Measurements from ENCODE around the gene DRAM1. TPM values are rescaled to one million over a fixed set of nuclear protein-coding genes. Genes with fewer than 3 reads are reported as not detected.

Gene DRAM1
- total and polyA plus RNA-seq, 2 donors (not counting 1 experiment from before 2014, with no cell fraction given): 155 to 184 TPM

GRCh38 chr12:101877806-101878242 lies 444 bp downstream of the DRAM1 start:
- peak; percentile 28 to 36 for DNase-seq (ENCODE audit: low read depth in 2 of 2)
- Histone ChIP-seq H3K79me2 (ENCODE audit: control insufficient read depth, insufficient read depth, low read length) (peaks cover 42% of the 10 kb centered on the region), H3K36me3 (ENCODE audit: control insufficient read depth, insufficient read depth, low read length) (peaks cover 3% of the 10 kb centered on the region), H4K20me1 (ENCODE audit: control insufficient read depth, extremely low read depth, insufficient read depth, low read length) (no peaks in the 10 kb centered on the region), H3K27me3 (ENCODE audit: control insufficient read depth, insufficient read depth, low read length) (no peaks in the 10 kb centered on the region), H2AFZ (ENCODE audit: low read length) (peak overlapping the region; percentile 86), H3K9ac (ENCODE audit: insufficient read depth, low read length) (peak overlapping the region; percentile 95), H3K4me2 (ENCODE audit: extremely low read depth, insufficient read depth, low read length) (peak overlapping the region; percentile 85), H3K9me3 (ENCODE audit: control insufficient read depth, insufficient read depth, low read depth, low read length) (no peaks in the 10 kb centered on the region), H3K4me1 (ENCODE audit: control insufficient read depth, extremely low read depth, insufficient read depth, low read length) (peaks cover 2% of the 10 kb centered on the region), H3K27ac (ENCODE audit: insufficient read depth, low read length) (peak overlapping the region; percentile 95), H3K4me3 (replicated peaks in 1 of 4; ENCODE audit: control extremely low read depth in 1 of 4, insufficient read depth in 1 of 4, low read depth in 3 of 4, low read length in 4 of 4) (peak overlapping the region; percentile 90 to 100 (median 95))
- TF ChIP-seq CTCF (conservative IDR thresholded peaks at IDR 0.05 in 1 of 2, IDR thresholded peaks at IDR 0.05 in 1 of 2; ENCODE audit: low read depth in 1 of 2, low read length in 2 of 2) (no peak), EZH2 (IDR thresholded peaks at IDR 0.05; ENCODE audit: low read length, missing control alignments) (no peak)

DNA sequence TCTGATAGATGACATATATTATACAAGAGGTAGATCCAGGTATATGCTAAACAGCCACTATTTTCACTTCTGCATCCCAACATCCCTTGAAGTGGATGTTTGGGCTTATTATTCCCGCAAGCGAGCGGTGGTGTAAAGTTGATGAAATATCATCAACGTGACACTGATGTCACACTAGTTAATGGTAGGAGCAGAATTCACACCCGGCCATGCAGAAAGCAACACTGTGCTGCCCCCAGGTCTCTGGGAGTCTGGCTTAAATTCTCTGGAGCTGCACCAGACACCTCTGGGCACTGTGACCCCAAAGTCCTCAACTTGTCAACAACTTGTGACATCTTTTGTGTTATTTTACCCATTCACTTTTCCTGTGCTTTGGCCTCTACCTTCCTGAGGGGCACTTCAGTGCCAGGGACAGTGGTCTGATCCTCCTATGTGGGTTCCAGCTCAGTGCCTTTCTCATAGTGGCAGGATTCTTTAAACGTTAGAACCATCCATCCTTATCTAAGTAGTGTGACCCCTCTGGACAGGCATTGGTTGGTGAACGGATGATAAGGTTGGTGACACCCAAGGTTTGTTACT lies 952 bp downstream of the DRAM1 start:
- H3K27ac ChIP-seq (ENCODE audit: insufficient read depth, low read length): peak overlapping the region; percentile 95

DNA sequence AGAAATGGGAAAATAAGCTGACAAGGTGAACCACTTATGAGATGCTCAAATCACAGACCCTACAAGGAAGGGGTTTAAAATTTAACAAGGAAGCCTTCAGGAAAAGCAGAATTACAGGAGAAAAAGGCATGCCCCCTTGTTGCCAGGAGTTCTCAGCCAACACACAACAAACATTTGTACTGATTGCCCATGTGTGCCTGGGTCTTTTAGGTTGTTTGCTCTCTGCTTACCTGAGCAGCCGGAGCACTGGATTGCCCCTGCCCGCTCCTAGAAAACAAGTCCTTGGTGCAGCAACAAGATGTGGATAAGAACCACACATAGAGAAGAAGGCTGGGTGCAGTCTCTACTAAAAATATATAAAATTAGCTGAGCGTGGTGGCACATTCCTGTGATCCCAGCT lies 3.4 kb downstream of the DRAM1 start:
- Histone ChIP-seq H3K9ac (ENCODE audit: insufficient read depth, low read length) (no peak overlapping the region), H3K79me2 (ENCODE audit: control insufficient read depth, insufficient read depth, low read length) (peaks cover 47% of the 10 kb centered on the region), H2AFZ (ENCODE audit: low read length) (no peak overlapping the region), H4K20me1 (ENCODE audit: control insufficient read depth, extremely low read depth, insufficient read depth, low read length) (no peaks in the 10 kb centered on the region), H3K4me2 (ENCODE audit: extremely low read depth, insufficient read depth, low read length) (no peak overlapping the region), H3K36me3 (ENCODE audit: control insufficient read depth, insufficient read depth, low read length) (peaks cover 3% of the 10 kb centered on the region), H3K27ac (ENCODE audit: insufficient read depth, low read length) (no peak overlapping the region), H3K9me3 (ENCODE audit: control insufficient read depth, insufficient read depth, low read depth, low read length) (no peaks in the 10 kb centered on the region), H3K27me3 (ENCODE audit: control insufficient read depth, insufficient read depth, low read length) (no peaks in the 10 kb centered on the region), H3K4me3 (replicated peaks in 1 of 4; ENCODE audit: control extremely low read depth in 1 of 4, insufficient read depth in 1 of 4, low read depth in 3 of 4, low read length in 4 of 4) (peak overlapping the region in 1 of 4 experiments; percentile 18), H3K4me1 (ENCODE audit: control insufficient read depth, extremely low read depth, insufficient read depth, low read length) (no peaks in the 10 kb centered on the region)
- no peak for TF ChIP-seq CTCF (conservative IDR thresholded peaks at IDR 0.05 in 1 of 2, IDR thresholded peaks at IDR 0.05 in 1 of 2; ENCODE audit: low read depth in 1 of 2, low read length in 2 of 2)
- TF ChIP-seq EZH2 (IDR thresholded peaks at IDR 0.05; ENCODE audit: low read length, missing control alignments): no peak
- no peak for DNase-seq (ENCODE audit: low read depth in 2 of 2)

More for the DNA sequence above, 952 bp downstream of the DRAM1 start:
- H3K4me3 ChIP-seq (replicated peaks in 1 of 4; ENCODE audit: control extremely low read depth in 1 of 4, insufficient read depth in 1 of 4, low read depth in 3 of 4, low read length in 4 of 4): peak overlapping the region; percentile 90 to 100 (median 95)
- H4K20me1 ChIP-seq (ENCODE audit: control insufficient read depth, extremely low read depth, insufficient read depth, low read length): no peaks in the 10 kb centered on the region
- H3K9ac ChIP-seq (ENCODE audit: insufficient read depth, low read length): peak overlapping the region; percentile 95
- no peaks in the 10 kb centered on the region for H3K27me3 ChIP-seq (ENCODE audit: control insufficient read depth, insufficient read depth, low read length)
- peaks cover 2% of the 10 kb centered on the region for H3K4me1 ChIP-seq (ENCODE audit: control insufficient read depth, extremely low read depth, insufficient read depth, low read length)
- peaks cover 3% of the 10 kb centered on the region for H3K36me3 ChIP-seq (ENCODE audit: control insufficient read depth, insufficient read depth, low read length)
- peak overlapping the region; percentile 85 for H3K4me2 ChIP-seq (ENCODE audit: extremely low read depth, insufficient read depth, low read length)
- peak overlapping the region; percentile 86 for H2AFZ ChIP-seq (ENCODE audit: low read length)
- no peak for TF ChIP-seq CTCF (conservative IDR thresholded peaks at IDR 0.05 in 1 of 2, IDR thresholded peaks at IDR 0.05 in 1 of 2; ENCODE audit: low read depth in 1 of 2, low read length in 2 of 2)
- no peak for TF ChIP-seq EZH2 (IDR thresholded peaks at IDR 0.05; ENCODE audit: low read length, missing control alignments)
- H3K9me3 ChIP-seq (ENCODE audit: control insufficient read depth, insufficient read depth, low read depth, low read length): no peaks in the 10 kb centered on the region
- no peak for DNase-seq (ENCODE audit: low read depth in 2 of 2)
- H3K79me2 ChIP-seq (ENCODE audit: control insufficient read depth, insufficient read depth, low read length): peaks cover 42% of the 10 kb centered on the region

Measured in fibroblast of lung (primary cell).